GM21825 (cell line): ENCODE measurements around the gene CTIF.
"Not testable (repeated sequence)": the region's sequence is repeated elsewhere in the genome, so short reads cannot be mapped to it uniquely, and the experiment has no call there.

Experiments used
- ATAC-seq: cut with Tn5 transposase; IDR thresholded peaks from one replicate; pipeline ENCODE4 v1.9.1; 2021; ENCODE audit warnings: mild to moderate bottlenecking, moderate library complexity; ENCODE audit not compliant: unreplicated experiment

Gene CTIF

DNA sequence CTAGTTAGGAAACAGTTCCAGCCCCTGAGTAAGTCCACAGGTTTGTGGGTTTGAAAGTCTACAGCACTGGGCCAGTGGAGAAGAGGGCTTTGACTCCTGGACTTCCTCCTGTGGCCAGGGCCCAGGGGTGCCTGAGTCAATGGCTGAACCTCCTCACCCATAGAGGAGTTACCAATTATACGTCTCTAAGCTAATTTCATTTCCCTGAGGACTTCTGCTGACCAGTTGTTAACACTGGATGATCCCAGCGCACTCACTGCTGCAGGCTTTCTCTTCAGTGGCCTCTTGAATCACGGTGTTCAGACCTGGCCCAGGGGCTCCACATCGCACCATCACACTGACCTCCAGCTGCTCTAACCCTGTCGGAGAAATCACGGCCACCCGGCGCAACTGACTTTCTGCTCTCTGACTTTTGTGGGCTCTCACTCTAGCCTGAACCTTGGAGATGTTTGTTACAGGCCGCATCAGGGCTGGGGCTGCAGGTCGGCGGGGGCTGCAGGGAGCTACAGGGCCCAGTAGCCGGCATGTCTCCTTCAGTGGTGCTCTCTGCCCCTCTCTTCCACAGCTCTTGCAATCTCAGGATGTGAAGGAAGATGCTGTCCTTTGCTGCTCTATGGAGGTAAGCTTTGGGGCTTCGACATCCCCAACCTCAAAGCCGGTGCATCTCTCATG, 318.3 kb downstream of the CTIF start:
- no peak for ATAC-seq

DNA sequence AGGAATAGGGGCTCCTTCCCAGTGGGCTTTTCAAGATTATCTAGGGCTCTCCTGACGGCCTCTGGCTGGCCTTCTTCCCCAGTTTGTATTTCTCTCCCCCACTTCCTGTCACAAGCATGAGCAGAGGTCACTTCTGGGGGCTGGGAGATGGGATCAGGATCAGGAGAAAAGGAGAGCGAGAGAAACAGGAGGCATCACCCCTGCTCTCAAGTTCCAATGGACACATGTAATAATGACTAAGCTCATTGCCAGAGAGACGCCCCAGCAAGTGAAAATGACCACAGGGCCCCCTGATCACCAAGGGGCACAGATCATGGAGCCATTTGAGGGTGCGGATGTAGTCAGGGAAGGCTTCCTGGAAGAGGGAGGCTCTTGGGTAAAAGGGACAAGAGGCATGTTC, 319.8 kb downstream of the CTIF start:
- no peak for ATAC-seq

DNA sequence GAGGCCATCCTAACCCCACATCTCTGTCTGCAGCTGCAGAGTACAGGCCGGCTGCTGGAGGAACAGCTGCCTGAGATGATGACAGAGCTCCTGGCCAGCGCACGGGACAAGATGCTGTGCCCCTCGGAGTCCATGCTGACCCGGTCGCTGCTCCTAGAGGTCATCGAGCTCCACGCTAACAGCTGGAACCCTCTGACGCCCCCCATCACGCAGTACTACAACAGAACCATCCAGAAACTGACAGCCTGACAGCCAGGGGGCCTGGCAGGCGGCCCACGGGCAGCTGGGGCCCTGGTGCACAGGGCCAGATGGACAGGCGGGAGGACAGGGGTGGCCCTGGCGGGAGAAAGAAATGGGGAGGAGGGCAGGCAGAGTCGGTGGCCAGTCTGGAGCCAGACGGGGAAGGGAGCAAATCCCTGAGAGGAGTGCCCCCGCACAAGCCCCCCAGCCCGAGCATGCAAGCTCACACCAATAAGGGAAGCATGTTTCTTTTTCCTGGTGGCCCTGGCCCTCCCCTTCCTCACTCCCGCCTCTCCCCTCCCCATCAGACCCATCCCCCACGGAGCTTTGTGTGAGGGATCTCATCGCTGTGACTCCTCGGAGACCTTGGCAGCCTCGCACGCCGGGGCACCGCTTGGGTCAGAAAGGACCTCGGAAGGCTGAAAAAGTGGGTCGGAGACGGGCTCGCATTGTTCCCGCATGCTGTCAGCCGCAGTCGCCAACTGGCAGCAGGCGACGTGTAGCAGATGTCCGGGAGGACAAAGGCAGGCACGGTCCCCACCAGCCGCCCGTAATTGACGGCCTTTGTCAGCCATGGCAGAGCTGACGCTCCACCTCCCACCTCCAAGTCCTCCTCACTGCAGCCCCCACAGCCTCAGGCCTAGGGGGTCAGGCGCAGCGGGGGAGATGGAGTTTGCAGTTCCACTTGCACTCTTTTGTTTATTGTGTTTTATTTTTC, 320.8 kb downstream of the CTIF start:
- ATAC-seq = no peak

DNA sequence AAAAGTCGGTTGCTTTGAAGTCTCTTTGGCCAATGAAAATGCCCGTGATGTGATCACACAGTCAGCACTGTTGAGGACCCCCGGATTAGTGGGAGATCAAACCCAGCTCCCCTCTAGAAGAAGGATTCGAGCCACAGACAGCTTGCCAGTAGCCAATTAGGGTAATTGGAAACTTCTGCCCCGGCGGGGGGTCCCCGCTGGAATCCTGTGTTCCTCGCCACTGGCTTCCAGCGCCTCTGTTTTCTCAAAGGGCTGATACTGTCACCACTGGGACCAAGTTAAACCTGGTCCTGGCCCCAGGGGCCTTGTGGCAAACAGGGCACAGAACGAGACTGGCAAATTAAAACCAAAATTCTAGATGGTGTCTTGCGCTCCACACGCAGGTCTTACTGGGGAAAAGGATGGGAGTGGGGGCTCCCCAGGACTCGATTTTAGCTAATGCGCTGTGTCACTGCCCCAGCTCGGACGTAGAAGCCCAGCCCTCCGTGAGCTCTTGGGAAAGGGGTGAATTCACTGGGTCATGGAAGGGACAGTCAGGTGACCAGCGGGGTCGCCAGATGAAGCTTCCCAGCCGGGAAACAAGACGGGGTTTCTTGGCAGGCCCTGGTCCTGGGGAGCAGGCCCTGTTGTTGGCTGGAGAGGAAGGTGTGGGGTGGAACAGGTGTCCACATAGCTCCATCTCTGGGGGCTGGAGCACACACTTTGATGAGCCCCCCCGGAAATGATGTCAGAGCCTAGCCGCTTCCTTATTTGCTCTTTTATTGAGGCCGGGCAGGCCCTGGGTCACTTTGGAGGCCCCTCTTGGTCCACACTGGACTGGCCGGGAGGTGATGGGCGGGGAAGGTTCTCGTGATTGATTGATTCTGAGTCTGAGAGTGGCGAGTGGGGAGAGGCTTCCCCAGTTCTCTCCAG, 321.7 kb downstream of the CTIF start:
- no peak for ATAC-seq

DNA sequence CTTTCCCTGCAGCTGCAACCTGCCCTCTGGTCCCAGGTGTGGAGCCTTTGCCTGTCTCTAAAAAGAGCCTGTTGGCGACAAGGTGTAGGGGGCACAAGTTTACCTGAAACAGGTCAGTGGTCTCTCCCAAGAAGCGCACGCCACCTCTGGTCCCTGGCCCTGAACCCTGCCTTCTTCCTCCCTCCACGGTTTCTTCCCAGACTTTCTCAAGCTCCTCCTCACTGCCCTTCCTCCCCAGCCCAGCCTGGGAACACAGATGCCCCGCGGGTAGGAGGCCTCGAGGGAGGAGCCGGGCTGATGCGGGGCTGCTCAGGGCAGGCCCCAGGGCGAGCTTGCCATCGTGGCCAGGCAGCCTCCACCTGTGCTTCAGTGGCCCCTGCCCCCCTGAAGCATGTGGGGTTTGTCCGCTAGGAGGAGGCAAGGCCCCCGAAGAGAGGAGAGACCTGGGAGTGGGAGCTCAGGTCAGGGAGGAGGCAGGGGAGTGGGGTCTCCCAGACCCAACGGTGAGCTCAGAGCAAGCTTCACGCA, 322.4 kb downstream of the CTIF start:
- no peak for ATAC-seq

DNA sequence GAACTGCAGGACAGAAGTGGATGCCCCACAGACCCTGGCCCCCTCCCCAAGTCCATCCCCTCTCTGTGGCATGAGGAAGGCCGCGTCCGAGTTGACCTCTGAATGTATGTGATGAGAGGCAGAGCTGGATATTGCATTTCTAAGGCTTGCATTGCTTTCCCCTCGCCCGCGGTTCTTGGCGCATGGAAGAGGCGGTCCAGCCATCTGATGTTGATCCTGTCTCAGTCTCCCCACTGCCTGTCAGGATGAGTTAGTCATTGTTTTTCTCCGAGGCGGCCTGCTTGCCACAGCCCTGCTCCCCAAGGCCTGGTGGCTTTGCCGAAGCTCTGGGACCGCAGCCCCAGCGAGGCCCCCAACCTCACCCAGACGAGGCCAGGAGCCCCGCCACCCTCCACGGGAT, 323.3 kb downstream of the CTIF start:
- ATAC-seq = no peak

DNA sequence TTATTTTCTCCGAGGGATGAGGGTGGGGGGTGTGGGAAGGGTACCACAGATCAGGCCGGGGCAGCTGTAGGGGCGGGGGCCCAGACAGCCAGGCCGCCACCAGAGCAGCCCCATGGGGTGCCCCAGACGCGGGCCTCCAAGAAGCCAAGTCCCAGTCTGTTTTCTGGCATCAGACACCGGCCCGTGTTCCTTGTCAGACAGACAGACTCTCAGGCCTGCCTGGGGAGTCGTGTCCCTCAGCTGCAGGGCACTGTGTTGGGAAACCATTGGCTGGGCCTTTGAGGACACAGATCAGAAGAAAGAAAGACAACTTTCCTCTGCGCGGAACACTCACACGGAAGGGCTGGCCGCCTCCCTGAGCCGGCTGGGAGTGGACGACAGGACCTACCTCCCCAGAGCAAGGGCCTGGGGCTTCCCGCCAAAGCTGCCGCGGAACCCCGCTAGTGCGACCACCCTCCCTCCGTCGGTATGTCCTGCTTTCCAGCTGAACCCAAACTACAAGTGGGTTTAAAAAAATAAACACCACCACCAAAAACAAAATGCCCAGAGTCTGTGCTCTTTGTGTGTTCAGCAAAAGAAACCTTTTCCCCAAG, 323.9 kb downstream of the CTIF start:
- no peak for ATAC-seq

DNA sequence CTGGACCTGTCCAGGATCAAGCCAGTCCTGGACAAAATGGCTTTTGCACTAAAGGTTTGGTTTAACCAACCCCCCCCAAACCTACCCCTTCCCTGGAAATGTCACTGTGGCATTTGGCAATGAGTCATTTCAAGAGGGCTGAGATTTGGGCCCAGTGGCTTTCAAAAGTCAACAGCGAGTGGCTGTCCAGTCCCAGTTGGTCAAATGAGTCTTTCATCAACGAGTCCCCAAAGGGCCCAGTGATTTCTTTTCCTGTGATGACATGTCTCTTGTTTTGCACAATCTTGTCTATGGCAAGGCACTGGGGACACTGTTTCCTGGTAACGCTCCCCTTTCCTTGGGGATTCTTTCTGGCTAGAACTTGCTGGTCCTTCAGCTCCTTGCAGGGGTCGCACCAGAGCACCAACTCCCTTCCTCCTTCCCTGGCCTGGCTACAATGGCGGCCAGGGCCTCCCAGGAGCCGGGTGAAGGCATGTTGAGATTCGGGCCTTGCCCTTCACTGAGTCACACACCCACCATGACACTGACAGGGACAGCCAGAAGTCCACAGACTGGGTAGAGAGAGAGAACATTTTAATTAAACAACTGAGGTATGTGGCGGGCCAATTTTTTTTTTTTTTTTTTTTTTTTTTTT, 324.7 kb downstream of the CTIF start:
- ATAC-seq = no peak

DNA sequence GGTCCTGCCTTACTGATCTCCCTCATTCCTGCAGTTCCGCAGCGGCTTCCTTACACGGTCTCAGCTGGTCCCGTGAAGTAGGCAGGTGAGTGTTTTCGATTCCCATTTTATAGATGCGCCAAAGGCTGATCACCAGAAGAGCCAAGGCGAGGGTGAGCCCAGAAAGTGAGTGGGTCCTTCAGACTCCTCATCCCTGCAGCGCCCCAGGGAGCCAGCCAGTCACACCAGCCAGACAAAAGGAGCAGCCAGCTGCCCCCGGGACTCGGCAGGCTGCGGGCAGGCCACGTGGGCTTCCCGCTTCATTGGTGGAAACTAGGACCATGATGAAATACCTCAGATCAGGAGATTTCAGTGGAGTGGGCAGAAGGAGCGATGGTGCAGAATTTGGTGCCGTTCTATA, 326.0 kb downstream of the CTIF start:
- no peak for ATAC-seq

DNA sequence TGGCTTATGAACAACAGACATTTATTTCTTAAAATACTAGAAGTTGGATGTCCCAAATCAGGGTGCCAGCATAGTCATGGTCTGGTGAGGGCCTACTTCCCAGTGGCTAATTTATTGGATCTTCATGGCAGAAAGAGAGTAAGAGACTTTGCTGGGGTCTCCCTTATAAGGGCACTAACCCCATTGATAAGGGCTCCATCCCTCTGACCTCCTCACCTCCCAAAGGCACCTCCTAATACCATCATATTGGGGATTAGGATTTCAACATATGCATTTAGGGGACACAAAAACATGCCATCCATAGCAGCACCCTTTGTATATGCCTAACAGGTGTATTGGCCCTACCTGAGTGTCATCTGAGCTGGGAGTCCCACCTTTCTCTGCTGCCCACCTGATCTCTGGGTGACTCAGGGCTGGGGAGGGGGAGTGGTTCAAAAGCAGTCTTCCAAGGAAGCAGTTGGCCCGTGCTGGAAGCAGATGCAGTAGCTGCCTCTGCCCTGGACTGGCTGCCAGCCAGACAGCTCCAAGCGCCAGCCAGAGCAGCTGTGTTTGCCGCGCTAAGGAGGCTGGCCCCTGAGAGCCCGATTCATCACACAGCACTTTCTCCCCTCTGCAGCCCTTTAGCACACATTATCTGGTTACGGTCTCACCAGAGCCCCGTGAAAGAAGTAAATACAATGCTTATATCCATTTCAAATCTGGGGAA, 327.4 kb downstream of the CTIF start:
- no peak for ATAC-seq

DNA sequence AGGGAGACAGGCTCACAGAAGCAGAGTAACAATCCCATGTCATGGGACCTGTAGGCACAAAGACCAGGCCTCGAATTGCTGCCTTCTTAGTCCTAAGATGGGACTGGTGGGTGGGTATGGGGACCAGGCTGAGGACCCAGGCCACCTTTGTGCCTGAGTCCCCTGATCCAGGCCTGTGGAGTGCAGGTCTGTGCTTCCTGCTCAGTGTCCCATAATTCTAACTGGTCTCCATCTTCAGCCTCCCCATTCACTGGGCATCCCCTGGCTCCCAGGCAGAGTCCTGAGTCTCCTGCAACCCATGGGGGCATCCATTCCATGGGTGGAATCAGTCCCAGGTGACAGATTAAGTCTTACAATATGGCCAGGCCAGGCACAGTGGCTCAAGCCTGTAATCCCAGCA, 328.0 kb downstream of the CTIF start:
- ATAC-seq = no peak

DNA sequence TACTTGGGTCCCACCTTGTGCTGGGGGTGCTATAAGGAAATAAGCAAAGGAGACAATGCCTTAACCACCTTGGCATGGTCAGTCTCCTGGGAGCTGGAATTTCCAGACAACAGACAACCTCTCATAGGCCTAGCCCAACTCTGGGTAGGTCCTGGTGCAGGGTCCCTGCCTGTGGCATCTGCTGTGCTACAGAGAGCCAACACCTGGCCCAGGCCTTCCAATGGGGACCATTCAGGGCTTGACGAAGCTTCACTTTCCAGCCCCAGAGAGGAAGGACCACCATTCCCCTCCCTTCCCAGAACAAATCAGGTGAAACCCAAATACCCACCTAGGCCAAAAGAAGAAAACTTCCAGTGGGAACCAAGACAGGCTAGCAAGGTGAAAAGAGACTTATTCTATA, 329.1 kb downstream of the CTIF start:
- ATAC-seq = no peak

DNA sequence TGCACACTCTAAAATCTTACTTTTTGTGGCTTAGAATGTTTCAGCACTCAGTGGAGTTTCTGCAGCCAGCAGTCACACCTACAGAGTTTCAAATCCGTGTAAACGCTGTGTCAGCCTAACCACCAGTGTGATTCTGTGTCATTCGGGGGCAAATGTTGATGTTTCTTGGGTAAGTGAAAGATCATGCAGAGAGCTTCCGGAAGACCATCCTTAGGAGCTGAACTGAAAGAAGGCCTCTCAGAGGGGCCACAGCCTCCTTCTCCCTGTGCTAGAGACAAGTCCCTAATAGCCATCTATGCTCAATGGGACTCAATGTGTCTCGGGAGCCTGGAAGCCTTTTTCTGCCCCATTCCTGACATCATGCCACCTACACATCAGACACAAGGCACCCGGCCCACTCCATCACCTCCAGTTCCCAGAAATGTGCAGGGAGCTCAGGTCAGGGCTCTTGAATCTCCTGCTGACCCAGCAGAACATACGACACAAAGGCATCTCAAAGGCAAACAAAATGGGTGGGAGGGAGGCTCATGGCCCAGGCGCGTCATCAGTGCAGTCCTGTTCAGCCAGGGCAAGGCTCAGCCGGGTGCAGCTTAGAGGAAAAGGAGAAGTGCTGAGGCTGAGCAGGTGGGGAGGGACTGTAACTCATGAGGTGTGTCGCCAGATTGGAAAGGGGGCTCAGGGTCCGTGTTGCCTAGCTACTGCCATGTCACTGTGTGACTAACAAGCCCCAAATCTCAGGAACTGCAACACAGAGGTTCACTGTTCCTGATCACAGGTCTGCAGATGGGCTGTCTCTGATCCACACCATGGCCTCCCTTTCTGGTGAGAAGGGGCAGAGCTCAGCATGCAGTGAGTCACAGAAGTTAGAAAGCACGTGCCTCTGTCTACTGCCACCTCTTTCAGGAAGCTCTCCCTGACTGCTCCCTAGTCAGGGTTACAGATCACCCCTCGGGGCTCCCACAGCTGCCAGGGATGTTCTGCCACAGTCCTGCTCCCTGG, 329.9 kb downstream of the CTIF start:
- peak; percentile 69 for ATAC-seq

DNA sequence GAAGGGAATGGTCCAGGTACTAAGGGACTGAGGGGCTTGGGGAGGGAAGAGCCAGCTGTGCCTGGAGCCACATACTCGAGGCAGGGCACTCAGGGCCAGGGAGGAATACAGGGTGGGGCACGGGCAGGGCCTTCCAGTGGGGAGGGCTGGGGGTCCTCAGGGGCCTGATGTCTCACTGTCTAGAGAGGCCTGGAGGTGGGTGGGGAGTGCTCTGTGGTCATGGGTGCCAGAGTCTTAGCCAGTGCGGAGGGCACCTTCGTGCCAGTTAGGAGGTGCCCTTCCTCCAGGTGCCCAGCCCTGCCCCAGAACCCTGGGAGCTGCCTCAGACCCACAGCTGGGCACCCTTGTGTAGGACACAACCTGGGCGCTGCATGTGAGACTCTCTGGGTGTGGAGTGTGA, 330.8 kb downstream of the CTIF start:
- ATAC-seq = no peak

DNA sequence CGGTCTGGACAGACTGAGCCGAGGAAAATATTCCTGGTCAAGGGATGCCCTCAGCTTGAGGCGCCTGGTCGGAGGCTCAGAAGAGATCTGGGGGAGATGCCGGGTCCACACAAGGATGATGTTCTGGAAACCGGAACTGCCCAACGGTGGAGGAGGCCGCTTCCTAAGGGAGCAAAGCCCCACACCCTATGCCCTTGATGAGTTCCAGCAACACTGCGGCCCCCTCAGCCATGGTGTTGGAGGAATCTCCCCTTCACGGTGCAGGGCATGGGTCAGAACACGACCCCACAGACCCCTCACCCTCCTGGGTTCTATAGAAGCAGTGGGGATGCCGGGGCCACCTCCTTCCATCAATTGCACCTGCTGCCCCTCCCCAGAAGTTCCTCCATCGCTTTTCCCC, 332.1 kb downstream of the CTIF start:
- ATAC-seq = not testable (repeated sequence)

DNA sequence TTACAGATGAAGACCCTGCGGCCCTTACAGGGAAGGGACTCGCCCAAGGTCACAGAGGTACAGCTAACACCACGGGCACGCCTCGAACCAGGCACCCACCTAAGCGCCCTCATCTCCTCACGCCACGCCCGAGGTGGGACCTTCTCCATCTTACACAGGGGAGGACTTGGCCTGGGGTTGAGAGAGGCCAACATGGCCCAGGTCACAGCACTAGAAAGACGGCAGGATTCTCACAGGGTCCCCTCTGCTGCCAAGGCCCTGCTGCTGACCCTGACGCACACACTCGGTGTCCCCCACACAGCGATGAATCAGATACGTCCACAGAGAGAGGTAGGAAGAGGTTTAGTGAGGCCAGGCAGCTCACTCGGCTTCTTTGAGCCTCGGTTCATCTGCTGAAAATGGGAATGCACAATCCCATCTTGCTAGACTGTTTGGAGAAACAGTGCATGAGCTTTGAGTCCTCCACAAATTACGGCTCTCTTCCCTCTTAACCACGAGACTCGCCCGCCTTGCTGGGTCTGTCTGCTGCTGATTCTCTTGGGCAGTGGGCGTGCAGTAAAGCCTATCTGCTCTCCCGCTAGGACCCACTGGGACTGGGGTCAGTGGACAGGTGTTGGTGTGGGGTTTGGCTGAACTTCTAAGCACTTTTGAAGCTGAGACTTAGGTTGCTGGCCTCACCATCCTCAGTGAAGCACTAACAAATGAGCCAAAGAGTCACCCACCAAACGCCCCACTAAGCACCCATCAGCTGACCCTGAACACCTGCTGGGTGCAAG, 332.7 kb downstream of the CTIF start:
- no peak for ATAC-seq
